Thyroid gland (tissue), 4 donors: Measurements from ENCODE around the gene NPHS2.

Experiments used
- CTCF ChIP-seq, 6 experiments: fragments of 200-600 bp in 3 of 6; fragments of 450-650 bp in 3 of 6; sonication (generic) in 3 of 6; IDR thresholded peaks; one replicate each; pipeline ENCODE4 v1.5.1; 2016 to 2019; ENCODE audit warnings: antibody characterized with exemption in 6 of 6, mild to moderate bottlenecking in 2 of 6, inconsistent platforms in 1 of 6, moderate library complexity in 1 of 6
- POLR2A ChIP-seq, 2 donors: fragments of 450-650 bp; IDR thresholded peaks; one replicate each; pipeline ENCODE4 v1.6.1; 2017; ENCODE audit warnings: antibody characterized with exemption in 2 of 2, mild to moderate bottlenecking in 2 of 2, moderate library complexity in 1 of 2

- TF ChIP-seq CTCF (IDR thresholded peaks at IDR 0.05) (peak in 5 of 6 experiments; percentile 34 to 69 (median 56)), POLR2A (IDR thresholded peaks at IDR 0.05) (no peak)
Measured at GRCh38 chr1:179599623-179600249, 24.0 kb upstream of the NPHS2 start.
